NCI-H2107 treated with DMSO at 0.1 percent for 48 hours (cell line): Measurements from ENCODE around the gene MRPL30.
"Not testable (repeated sequence)": the region's sequence is repeated elsewhere in the genome, so short reads cannot be mapped to it uniquely, and the experiment has no call there.

Experiments
- DNase-seq: peaks from one replicate; lab custom pipeline; 2025; ENCODE audit not compliant: unreplicated experiment; lab: John Stamatoyannopoulos, UW

MRPL30 gene

GRCh38 chr2:99183025-99183424 is 2.0 kb downstream of the MRPL30 start:
- no peak for DNase-seq

- DNase-seq: no peak
These were observed 3.8 kb downstream of the MRPL30 start for GRCh38 chr2:99184811-99185210.

GRCh38 chr2:99187011-99187410 is 6.0 kb downstream of the MRPL30 start:
- no peak for DNase-seq

- no peak for DNase-seq
These were observed 7.4 kb downstream of the MRPL30 start for GRCh38 chr2:99188357-99188756.

GRCh38 chr2:99190548-99190947 is 9.6 kb downstream of the MRPL30 start:
- no peak for DNase-seq

GRCh38 chr2:99192364-99192763 is 11.4 kb downstream of the MRPL30 start:
- DNase-seq: not testable (repeated sequence)

GRCh38 chr2:99198103-99198841 is 17.3 kb downstream of the MRPL30 start:
- DNase-seq: no peak

GRCh38 chr2:99200076-99200800 is 19.3 kb downstream of the MRPL30 start:
- DNase-seq: no peak

GRCh38 chr2:99201959-99202678 is 21.1 kb downstream of the MRPL30 start:
- DNase-seq: no peak

- no peak for DNase-seq
These were observed 24.5 kb downstream of the MRPL30 start for GRCh38 chr2:99205491-99205890.

GRCh38 chr2:99216096-99216495 is 35.1 kb downstream of the MRPL30 start:
- no peak for DNase-seq

GRCh38 chr2:99217929-99218501 is 37.0 kb downstream of the MRPL30 start:
- no peak for DNase-seq

GRCh38 chr2:99233177-99233576 is 52.2 kb downstream of the MRPL30 start:
- DNase-seq: not testable (repeated sequence)

- no peak for DNase-seq
These were observed 57.6 kb downstream of the MRPL30 start for GRCh38 chr2:99238599-99238998.

- no peak for DNase-seq
These were observed 59.4 kb downstream of the MRPL30 start for GRCh38 chr2:99240431-99240830.

GRCh38 chr2:99242151-99242550 is 61.2 kb downstream of the MRPL30 start:
- DNase-seq: no peak
